GM13976 (cell line): ENCODE data around the gene GABBR2.
"Not testable (repeated sequence)": the region's sequence is repeated elsewhere in the genome, so short reads cannot be mapped to it uniquely, and the experiment has no call there.

Experiments
- DNase-seq: peaks from one replicate; pipeline ENCODE4 v3.0.0; 2012; ENCODE audit warnings: low spot score
- CTCF ChIP-seq: IDR thresholded peaks from 2 replicates; pipeline ENCODE4 v1.5.1; 2012; ENCODE audit warnings: borderline replicate concordance, mild to moderate bottlenecking; ENCODE audit not compliant: insufficient read depth; ENCODE audit errors: extremely low read depth, missing control alignments, control extremely low read depth
- in situ Hi-C: fragments of 300-500 bp; cut with MboI; formaldehyde crosslinking; loops from one replicate; pipeline ENCODE4 v1.12.0; 2022; ENCODE audit warnings: low sequenced_read_pairs, mixed read lengths, inconsistent platforms; ENCODE audit not compliant: unreplicated experiment

Gene GABBR2

GRCh38 chr9:98515506-98516204 lies 193.1 kb downstream of the GABBR2 start:
- no peak for DNase-seq
- TF ChIP-seq CTCF = no peak
- in situ Hi-C loops = no loop called here

- in situ Hi-C loops = no loop called here
- TF ChIP-seq CTCF = no peak
- DNase-seq = no peak
Observed at GRCh38 chr9:98514841-98515240, 193.9 kb downstream of the GABBR2 start.

DNA sequence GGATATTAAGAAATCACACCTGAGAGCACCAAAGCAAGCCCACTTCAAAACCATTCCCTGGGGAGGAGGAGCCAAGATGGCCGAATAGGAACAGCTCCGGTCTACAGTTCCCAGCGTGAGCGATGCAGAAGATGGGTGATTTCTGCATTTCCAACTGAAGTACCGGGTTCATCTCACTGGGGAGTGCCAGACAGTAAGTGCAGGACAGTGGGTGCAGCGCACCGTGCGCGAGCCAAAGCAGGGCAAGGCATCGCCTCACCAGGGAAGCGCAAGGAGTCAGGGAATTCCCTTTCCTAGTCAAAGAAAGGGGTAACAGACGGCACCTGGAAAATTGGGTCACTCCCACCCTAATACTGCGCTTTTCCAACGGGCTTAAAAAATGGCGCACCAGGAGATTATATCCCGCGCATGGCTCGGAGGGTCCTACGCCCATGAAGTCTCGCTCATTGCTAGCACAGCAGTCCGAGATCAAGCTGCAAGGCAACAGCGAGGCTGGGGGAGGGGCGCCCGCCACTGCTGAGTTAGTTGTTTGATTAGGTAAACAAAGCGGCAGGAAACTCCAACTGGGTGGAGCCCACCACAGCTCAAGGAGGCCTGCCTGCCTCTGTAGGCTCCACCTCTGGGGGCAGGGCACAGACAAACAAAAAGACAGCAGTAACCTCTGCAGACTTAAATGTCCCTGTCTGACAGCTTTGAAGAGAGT lies 200.4 kb downstream of the GABBR2 start:
- DNase-seq, in situ Hi-C loops: not testable (repeated sequence)

DNA sequence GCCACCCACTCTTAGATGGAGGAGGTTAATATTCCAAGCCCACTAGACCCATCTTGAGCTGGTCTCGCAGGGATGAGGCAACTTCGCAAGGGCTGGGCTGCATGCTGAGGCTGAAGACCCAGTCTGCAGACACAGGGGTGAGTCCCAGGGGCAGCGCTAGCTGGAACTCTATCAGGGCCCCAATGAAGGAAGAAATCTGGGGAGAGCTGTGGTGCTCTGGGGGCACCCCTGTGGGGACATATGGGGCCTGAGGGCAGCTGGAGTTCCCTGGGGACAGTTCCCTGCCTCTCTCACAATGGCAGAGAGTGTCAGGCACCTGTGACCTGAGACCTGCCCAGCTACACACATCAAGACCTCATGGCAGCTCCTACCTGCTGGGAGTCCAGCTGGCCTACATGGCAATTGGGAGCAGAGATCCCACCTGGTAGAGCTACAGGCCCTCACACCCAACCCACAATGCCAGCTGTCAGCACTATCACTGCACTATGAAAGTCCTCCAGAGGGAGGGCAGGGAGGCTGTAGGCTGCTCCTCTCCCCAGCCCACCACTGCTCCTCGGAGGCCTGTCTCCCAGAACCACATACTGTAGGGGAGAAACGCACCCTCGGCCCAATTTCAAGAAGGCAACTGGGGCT lies 202.2 kb downstream of the GABBR2 start:
- in situ Hi-C loops = no loop called here
- TF ChIP-seq CTCF = no peak
- no peak for DNase-seq

GRCh38 chr9:98504298-98505282 lies 204.1 kb downstream of the GABBR2 start:
- in situ Hi-C loops = no loop called here
- DNase-seq = no peak
- no peak for TF ChIP-seq CTCF

GRCh38 chr9:98503867-98504266 lies 204.9 kb downstream of the GABBR2 start:
- in situ Hi-C loops = no loop called here
- no peak for DNase-seq
- TF ChIP-seq CTCF = no peak
